Loucy (cell line): Measurements from ENCODE around the gene SEMA7A.

ENCODE experiments used
- EZH2phosphoT487 ChIP-seq: fragments of 200-600 bp; IDR thresholded peaks from 2 replicates; pipeline ENCODE4 v1.6.1; 2018; ENCODE audit warnings: antibody characterized with exemption, mild to moderate bottlenecking, moderate library complexity, borderline replicate concordance
- TF ChIP-seq, protein P1 (sequence below): fragments of 200-600 bp; sonication (generic); conservative IDR thresholded peaks from 2 replicates; pipeline ENCODE4 v1.5.1; 2014; ENCODE audit warnings: mild to moderate bottlenecking, antibody characterized with exemption, low read length

- TF ChIP-seq, protein P1, sequence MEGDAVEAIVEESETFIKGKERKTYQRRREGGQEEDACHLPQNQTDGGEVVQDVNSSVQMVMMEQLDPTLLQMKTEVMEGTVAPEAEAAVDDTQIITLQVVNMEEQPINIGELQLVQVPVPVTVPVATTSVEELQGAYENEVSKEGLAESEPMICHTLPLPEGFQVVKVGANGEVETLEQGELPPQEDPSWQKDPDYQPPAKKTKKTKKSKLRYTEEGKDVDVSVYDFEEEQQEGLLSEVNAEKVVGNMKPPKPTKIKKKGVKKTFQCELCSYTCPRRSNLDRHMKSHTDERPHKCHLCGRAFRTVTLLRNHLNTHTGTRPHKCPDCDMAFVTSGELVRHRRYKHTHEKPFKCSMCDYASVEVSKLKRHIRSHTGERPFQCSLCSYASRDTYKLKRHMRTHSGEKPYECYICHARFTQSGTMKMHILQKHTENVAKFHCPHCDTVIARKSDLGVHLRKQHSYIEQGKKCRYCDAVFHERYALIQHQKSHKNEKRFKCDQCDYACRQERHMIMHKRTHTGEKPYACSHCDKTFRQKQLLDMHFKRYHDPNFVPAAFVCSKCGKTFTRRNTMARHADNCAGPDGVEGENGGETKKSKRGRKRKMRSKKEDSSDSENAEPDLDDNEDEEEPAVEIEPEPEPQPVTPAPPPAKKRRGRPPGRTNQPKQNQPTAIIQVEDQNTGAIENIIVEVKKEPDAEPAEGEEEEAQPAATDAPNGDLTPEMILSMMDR = no peak
- no peak for TF ChIP-seq EZH2phosphoT487
Observed at GRCh38 chr15:74432271-74432967, 1.3 kb downstream of the SEMA7A start.
